NCI-H226 (cell line): Measurements from ENCODE around the gene FIBCD1.
"Not testable (repeated sequence)": the region's sequence is repeated elsewhere in the genome, so short reads cannot be mapped to it uniquely, and the experiment has no call there.

ENCODE experiments used
- DNase-seq: peaks from one replicate; pipeline ENCODE4 v3.0.0-alpha.2; 2015

The FIBCD1 gene

DNA sequence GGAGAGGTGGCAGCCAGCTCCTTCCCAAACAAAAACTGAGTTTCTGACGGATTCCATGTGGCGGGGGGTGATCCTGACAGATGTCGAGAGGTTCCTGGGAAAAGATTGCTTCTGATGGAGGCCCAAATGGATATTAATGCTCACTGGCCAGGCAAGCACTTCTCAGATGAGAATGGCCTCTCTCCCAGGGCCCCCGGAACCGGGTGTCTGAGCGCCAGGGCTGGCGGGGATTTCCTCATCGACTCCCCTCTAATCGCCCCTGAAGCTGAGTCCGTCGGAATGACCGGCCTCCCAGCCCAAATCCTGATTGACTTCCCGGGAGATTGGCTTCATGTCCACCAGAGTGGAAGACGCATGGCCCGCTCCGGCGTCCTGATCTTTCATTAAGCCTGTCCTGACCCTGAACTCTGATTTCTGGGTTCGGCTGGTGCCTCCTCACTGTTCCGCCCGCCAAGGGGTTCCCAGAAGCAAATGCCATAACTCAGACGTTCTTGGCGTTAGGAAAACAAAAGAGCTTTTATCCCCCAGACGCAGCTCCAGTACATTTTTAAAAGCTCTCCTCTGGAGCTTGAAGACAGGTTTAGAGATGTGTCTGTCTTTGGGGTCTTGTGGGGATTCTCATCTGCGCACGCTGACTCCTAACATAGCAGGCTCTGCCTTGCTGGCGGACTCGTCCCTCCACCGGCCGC lies 17.6 kb downstream of the FIBCD1 start:
- DNase-seq = no peak

DNA sequence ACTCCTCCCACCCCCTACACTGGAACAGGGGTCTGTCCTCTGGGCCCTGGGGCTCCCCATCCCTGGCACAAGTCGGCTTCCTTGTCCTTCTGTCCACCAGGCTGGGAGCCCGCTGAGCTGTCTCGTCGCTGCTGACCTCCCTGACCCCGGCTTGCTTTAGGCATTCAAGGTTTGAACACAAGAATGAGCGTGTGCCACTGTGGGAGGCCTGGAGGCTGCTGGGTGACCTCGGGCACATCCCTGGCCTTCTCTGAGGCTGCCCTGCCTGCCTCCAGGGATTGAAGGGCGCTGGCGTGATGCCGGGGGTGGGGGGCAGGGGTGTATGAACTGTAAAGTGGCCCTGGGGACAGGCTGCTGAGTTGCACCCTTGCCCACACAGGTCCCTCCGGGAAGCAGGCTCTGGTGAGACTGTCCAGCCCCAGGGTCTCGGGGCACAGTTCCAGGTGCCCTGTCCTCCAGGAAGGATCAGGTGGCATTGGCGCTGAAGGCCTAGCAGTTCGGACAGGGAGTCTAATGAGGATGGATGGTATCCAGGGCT lies 18.2 kb downstream of the FIBCD1 start:
- DNase-seq = no peak

DNA sequence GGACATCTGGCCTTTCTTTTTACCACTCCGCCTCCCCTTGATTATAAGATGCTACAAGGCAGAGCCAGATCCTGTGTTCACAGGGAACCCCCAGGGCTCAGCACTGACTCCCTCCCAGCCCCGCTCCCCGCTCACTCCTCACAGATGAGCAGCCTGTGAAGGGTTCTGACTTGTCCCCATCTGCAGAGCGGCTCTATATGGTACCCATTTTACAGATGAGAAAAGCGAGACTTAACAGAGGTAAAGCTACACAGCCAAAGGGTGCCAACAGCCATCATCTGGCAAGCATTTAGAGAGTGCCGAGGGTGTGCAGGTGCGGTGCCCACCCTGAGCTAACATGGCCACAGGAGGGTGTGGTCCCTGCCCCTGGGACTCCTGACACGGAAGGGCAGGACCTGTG lies 18.8 kb downstream of the FIBCD1 start:
- DNase-seq = no peak

DNA sequence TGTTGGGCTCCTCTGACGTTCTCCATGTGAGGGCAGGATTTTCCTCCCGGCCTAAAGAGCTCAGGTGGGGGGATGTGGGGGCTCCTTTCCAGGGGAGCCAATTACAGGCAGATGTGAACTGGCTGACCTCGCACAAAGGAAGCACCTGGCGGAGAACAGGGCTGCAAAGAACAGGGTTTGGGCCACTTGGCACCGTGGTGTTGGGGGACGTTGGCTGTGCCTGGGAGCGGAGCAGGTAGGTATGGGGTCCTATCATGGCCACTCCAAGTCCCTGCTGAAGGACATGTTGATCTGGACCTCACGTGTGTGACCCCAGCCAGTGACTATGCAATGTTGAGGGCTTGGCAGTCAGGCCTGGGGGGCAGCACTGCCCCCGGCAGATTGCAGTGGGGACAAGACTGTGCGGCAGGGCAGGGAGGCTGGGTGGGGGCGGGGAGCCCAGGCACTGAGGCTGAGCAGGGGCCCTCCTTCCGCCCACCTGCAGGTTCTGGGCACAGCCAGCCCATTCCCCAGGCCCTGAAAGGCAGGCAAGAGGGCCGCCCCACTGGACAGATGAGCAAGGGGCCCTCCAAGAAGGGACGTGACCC lies 19.4 kb downstream of the FIBCD1 start:
- DNase-seq = no peak

DNA sequence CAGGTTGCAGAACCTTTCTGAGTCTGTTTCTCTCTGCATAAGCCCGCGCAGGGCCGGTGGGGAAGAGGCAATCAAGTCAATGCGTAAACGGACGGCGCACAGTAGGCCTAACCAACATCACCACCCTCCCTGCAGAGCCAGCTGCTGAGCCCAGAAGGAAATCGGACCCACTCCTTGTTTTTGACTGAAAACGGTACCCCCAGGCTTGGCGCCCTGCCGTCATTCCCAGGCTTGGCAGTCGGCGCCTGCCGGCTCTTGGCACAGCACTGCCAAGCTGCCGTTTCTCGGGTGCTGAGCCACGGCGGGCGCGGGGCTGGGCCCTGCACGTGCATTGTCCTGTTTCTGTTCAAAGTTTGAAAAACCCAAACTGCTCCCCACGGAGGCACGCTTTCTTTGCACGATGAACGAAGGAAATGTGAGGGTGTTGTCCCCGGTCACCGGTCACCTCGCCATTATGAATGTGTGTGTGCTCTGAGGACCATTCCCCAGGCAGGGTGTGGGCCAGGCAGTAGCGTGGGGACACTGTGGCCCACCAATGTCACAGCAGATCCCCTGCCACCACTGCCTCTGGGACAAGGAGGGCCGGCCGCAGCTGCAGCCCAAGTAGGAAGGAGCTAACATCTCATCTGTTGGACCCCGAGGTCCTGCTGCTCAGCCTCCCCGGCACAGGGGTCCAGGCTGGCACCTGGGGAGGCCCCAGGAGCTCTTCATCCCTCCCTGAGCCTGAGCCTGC lies 20.1 kb downstream of the FIBCD1 start:
- no peak for DNase-seq

DNA sequence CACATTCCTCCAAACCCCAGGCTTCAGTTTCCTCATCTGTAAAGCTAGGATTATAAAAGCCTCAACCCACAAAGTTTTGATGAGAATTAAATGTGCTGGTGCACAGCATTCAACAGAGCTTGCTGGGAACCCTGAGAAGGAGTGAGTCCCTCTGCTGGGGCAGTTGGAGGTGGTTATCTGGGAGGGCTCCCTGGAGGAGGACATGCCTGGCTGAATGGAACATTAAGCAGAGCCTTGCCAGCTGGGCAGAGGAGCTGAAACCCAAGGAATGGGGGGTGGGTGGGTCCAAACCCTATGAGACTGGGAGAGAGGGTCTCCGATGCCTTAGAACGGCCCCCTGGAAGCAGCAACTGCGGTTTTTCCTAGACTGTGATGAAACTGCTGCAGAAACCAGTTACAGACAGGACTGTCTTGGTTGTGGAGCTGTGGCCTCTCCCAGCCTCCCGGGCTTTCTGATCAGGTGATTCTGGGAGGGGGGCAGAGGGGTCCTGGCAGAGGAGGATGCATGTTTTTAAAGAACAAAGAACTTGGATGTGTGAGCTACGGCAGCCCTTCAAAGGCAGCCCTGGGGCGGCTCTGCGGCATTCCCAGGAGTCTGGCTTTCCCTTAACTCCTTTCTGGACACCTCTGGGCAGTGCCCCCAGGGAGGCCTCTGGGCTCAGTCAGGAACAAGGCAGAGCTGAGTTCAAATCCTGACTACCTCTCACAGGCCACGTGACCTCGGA lies 20.8 kb downstream of the FIBCD1 start:
- no peak for DNase-seq

DNA sequence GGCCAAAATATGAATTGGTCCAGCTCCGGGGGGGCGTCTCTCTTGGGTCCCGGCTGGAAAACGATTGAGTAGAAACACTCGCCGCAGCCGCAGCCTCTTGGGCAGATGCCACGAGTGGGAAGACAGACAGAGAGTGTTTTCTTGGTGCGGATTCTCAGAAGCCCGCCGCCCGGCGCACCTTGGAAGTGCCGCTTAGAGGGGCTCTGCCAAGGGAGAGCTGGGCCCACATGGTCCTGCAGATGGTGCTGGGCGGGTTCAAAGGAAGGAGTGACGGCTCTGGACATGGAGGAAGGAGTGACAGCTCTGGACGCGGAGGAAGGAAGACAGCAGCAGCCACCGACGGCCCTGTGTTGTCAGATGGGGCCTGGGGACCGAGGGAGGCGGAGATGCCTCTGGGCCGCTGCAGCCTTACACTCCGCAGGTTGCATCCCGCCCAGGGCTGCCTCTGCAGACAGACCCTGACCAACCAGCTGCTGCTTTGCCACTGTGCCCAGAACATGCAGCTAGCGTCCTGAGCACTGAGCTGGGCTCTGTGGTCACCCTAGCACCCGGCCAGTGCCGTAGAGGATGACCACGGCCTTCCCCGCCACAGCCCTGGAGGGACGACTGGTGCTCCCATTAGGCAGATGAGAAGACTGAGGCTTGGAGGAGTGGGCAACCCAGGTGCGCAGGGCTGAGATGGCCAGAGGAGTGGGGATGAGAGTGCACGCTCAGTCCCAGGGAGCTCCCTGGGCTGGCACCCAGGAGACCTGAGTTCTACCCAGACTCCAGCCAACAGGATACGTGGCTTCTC lies 21.7 kb downstream of the FIBCD1 start:
- no peak for DNase-seq

DNA sequence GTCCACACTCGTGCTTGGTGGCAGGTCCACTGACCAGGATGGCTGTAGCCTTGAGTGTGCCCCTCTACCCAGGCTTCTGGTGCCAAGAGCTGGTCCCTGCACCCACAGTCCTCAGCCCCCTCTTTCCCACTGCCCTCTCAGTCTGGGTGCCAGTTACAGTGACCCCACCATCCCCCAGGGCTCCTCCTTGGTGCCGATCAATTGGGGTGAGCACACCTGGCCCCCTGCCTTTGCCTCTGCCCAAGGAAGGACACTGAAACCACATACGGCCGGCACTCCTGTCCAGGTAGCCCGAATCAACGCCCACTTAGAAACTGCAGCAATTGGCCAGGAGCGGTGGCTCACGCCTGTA lies 24.0 kb downstream of the FIBCD1 start:
- no peak for DNase-seq

DNA sequence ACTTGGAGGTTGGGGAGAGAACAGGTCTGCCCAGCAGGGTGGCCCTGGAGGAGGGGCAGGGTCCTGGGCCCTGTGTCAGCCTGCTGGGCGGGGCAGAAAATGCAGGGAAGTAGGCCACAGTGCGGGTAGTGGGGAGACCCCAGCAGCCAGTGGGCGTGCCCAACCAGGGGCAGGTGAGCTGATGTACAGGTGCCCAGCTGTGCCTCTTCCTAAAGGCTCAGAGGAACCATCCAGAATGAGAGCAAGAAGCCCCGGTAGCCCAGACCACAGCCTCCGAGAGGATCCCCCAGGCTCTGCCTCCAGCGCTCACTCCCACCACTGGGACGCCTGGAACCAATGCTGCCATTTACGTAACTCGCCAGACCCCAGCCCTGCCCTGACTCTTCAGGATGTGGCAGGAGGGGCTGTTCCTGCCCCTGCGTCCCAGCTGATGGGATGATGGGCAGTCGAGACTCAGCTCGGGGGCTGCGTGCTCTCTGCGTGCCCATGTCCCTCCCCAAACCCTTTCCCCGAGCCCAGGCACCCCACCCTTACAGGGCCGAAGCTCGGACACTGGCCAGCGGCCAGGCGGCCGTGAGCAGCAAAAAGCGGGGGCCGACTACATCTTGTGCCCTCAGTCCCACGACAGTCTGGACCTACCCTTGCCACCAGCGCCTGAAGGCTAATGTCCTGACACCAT lies 24.5 kb downstream of the FIBCD1 start:
- DNase-seq = no peak

DNA sequence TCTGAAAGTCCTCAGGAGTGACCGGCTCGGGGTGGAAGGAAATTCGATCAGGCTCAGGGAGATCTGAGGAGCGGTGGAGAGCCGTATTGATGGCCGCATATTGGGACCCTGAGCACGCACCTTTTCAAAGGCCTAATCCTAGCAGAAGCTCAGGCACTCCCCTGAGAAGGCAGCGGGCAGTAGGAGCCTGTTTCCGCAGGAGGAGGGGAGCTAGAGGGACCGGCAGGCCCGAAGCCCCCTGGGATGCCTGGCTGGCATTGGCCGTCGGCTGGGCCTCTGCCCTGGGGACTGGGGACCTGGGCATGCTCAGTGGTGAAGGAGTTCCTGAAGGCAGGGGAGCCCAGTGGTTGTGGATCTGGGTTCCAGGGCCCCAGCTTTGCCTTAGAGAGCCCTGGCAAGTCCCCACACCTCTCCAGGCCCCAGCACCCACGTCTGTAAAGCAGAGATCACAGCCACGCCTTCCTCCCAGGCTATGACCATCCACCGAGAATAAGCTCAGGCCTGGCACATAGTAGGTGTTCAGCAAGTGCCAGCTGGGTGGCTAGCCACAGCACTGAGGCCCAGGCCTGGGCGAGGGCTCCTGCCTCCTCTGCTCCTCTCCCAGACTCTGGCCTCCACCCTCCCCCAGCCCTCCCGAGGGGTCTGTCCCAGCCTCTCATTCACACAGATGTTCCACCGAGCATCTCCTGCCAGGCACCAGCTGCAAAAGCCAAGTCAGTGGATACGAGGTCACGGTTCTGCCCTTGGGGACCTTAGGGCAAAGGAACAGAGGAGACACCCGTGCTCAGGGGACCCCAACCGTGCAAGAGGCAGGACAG lies 25.2 kb downstream of the FIBCD1 start:
- DNase-seq = no peak

DNA sequence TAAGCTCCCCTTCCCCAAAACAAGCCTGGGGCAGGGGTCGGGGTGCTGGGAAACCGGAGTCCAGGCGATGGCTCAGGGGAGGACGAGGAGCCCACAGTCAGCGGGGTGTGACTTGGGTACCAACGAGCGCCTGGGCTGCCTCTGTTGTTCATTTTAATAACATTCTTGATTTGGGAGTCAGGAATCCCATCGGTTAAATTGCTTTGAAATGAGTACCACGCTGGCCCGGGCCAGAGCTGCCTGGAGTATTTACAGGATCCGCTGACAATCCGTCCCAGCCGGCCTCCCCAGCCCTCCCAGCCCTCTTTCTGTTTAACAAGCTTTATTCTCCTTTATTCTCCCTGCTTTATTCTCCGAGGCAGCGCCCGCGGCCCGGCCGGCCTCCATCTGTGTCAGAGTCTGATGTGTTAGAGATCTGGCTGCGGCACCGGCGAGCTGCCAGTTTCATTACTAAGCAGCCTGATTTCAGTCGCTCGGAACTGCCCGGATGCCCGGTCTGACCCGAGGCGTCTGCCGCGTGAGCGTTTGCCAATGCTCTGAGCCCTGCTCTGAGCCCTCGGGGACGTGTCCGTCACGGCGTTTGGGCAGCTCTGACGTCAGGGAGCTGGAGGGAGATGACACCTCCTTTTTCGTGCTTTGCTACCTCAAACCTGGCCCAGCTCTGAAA lies 26.0 kb downstream of the FIBCD1 start:
- no peak for DNase-seq

DNA sequence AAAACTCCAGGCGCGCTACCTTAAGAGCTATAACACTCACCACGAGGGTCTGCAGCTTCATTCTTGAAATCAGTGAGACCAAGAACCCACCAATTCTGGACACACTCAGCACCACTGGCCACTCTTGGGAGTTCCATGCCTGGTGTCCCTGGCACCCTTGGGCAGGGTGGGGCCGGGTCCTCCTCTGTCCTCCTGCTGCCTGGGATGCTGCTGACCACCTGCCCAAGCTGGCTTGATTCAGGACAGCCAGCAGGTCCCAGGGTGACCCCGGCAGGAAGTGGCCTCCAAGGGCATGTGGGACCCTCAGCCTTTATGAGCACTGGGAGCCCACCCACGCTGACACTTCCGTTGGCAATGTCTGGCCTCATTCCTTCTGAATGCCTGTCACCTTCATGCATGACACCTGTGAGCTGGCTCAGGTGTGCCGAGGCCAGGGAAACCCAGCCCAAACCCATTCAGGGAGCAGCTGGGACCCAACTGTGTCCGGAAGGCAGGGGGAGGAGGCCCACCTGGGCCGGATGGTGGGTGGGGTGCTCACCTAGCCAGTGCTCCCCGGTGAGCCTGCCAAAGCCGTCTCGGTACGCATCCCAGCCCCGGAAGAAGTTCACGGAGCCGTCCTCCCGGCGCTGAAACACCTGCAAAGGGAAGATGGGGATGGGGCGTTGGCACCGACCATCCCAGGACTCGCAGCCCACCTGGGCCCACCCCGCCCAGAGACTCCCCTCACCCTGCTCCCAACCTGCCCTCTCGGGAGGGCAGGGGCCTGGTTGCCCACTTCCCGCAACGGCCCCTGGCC lies 27.6 kb downstream of the FIBCD1 start:
- DNase-seq = no peak

DNA sequence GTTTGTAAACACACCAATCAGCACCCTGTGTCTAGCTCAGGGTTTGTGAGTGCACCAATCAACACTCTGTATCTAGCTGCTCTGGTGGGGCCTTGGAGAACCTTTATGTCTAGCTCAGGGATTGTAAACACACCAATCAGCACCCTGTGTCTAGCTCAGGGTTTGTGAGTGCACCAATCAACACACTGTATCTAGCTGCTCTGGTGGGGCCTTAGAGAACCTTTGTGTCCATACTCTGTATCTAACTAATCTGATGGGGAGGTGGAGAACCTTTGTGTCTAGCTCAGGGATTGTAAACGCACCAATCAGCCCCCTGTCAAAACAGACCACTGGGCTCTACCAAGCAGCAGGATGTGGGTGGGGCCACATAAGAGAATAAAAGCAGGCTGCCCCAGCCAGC lies 28.4 kb downstream of the FIBCD1 start:
- DNase-seq = not testable (repeated sequence)

DNA sequence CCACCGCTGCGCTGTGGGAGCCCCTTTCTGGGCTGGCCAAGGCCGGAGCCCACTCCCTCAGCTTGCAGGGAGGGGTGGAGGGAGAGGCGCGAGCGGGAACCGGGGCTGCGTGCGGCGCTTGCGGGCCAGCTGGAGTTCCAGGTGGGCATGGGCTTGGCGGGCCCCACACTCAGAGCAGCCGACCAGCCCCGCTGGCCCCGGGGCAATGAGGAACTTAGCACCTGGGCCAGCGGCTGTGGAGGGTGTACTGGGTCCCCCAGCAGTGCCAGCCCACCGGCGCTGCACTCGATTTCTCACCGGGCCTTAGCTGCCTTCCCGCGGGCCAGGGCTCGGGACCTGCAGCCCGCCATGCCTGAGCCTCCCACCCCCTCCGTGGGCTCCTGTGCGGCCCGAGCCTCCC lies 29.0 kb downstream of the FIBCD1 start:
- DNase-seq = not testable (repeated sequence)

DNA sequence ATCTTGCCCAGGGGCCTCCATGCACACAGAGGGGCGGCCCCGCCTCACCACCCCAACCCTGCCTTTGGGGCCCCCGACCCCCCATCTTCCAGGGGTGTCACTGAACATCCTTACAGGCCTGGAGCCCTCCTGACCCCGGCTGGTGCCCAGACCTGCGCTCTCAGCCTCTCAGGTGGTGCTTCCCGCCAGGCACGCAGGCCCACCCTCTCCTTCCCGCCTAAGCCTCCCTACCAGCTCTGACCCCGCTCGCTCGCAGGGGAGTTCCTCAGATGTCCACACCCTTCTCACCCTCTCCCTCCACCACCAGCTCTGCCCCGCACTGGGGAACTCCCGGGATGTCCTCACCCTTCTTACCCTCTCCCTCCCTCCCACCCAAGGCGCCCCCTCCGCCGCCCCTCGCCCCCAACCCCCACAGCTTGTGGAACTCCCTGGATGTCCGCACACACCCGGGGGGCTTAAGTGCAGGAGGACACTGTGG lies 30.1 kb downstream of the FIBCD1 start:
- no peak for DNase-seq

DNA sequence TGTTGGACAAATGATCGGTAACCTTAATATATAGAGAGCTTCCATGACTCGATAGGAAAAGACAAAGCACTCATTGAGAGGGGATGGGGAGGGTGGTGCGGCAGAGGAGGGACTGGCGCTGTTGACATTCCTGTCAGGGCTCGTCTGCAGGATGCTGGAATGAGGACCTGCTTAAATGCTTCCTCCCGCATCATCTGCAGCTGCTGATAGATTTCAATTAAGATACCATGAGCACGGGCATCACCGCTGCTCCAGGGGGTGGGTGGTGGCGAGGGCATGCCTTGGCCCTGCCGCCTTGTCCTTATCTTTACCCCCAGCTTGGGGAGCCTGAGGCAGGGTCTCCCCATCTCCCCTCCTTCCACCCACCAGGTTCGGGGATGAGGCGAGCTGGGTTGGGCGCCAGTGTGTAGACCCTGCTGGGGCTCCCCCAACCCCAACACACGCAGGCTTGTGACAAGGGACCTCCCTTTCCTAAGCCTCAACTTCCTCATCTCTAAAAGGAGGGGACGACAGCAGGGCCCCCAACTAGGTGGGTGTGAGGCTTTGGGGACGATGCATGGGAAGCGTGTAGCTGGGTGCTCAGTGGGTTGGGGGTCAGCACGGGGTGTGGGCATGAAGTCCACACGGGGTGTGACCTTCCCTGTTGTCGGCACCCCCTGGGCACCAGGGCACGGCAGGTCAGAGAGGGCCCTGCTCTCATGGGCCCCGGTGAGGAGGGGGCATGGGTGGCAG lies 30.7 kb downstream of the FIBCD1 start:
- DNase-seq = no peak

DNA sequence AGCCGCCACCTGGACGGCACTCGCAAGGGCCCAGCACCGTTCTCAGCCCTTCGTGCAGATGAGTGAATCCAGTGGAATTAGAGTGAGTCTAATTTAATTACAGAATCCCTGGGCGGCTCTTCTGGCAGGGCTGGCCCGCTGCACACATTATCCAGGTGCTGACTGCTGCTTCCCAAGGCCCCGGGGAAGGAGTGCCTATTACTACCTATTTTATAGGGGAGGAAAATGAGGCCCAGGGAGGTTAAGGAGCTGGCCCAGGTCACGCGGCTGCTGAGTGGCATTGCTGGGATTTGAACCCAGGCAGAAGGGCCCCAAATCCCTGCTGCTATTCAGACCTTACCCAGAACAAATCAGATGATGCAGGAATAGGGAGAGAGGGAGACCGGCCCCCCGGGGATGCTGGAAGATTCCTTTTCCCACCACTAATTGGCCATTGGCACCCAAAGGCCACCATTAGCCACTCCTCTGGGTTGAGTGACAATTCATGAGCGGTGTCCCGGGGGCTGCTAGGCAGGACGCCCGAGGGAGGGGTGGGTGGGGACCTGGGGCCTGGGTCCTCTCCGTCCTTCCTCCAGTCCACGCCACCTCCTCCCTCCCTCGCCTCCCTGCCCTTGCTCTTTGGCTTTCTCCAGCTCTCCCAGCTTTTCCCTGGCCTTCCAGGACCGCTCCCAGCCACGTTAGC lies 32.2 kb downstream of the FIBCD1 start:
- DNase-seq = no peak
